Kidney (tissue), 14 donors: ENCODE measurements around the gene ZNF330. TPM values are rescaled to one million over a fixed set of nuclear protein-coding genes. Genes with fewer than 3 reads are reported as not detected.

Experiments used
- DNase-seq, 5 donors: peaks; one replicate each; pipeline ENCODE4 v3.0.0-alpha.2; 2013 to 2020
- FAIRE-seq: peaks from 2 replicates; lab custom pipeline; 2012; peaks lifted over from hg19 to GRCh38; lab: Jason Lieb, UNC
- H3K27ac ChIP-seq, 2 donors: one replicate each; pipeline ENCODE4 v1.7.0; 2013; ENCODE audit warnings: low read depth in 2 of 2, low read length in 2 of 2, inconsistent platforms in 1 of 2
- H3K27me3 ChIP-seq: one replicate; pipeline ENCODE4 v1.7.1; 2013; ENCODE audit warnings: low read length, inconsistent platforms; ENCODE audit not compliant: control insufficient read depth, insufficient read depth
- H3K36me3 ChIP-seq, 3 donors: one replicate each; pipeline versions ENCODE4 v1.7.0 to v1.7.1; 2013; ENCODE audit warnings: low read length in 3 of 3, control low read depth in 1 of 3, inconsistent platforms in 1 of 3; ENCODE audit not compliant: insufficient read depth in 3 of 3, control insufficient read depth in 2 of 3
- H3K4me1 ChIP-seq, 3 donors: one replicate each; pipeline versions ENCODE4 v1.7.0 to v1.7.1; 2013; ENCODE audit warnings: low read length in 3 of 3, inconsistent platforms in 1 of 3, low read depth in 1 of 3; ENCODE audit not compliant: control insufficient read depth in 2 of 3, insufficient read depth in 2 of 3
- H3K4me3 ChIP-seq, 3 donors: one replicate each; pipeline versions ENCODE4 v1.7.0 to v1.8.1; 2013; ENCODE audit warnings: low read length in 3 of 3, control low read depth in 1 of 3, inconsistent platforms in 1 of 3
- H3K9ac ChIP-seq, 3 donors: one replicate each; pipeline versions ENCODE4 v1.7.0 to v1.7.1; 2013; ENCODE audit warnings: low read length in 3 of 3, control low read depth in 1 of 3, inconsistent platforms in 1 of 3
- H3K9me3 ChIP-seq, 3 donors: one replicate each; pipeline versions ENCODE4 v1.7.0 to v1.7.1; 2013; ENCODE audit warnings: low read length in 3 of 3, control low read depth in 1 of 3, inconsistent platforms in 1 of 3; ENCODE audit not compliant: control insufficient read depth in 2 of 3, insufficient read depth in 1 of 3
- intact Hi-C: fragments of 100-400 bp; cut with DNase I; formaldehyde crosslinking; loops from one replicate; pipeline ENCODE4 v1.11.1; 2022
- polyA plus RNA-seq: library from polyadenylated mRNA; stranded (reverse); fragments of 350-450 nt; fragmentation: Illumina TruSeq; extraction: RNeasy Lipid Tissue Mini Kit (QIAGEN cat#74804); gene quantifications from one replicate; pipeline ENCODE4 v1.2.3, GENCODE V29; 2014; ENCODE audit warnings: low read depth, low replicate concordance; ENCODE audit not compliant: insufficient read depth
- total RNA-seq: library from RNA; stranded (reverse); fragmentation: NEBNext Ultra II Directional; extraction: Animal tissue kit (Norgen Biotek cat#: 25700); gene quantifications from one replicate; pipeline ENCODE4 v1.2.1, GENCODE V29; 2021
- TF ChIP-seq, protein P1 (sequence below): IDR thresholded peaks from 3 replicates; pipeline ENCODE4 v1.5.1; 2012; ENCODE audit warnings: mild to moderate bottlenecking, moderate library complexity, borderline replicate concordance; ENCODE audit not compliant: insufficient read depth; ENCODE audit errors: extremely low read depth
- donor health status: control.
- donor health status: control.
- donor health status: control.
- donor health status: control.
- donor health status: control.
- donor health status: DM: yes; HTN: yes; CAD: no.
- donor health status: Normal renal cell carcinoma (clear cell type).

The ZNF330 gene
- total and polyA plus RNA-seq, 2 donors from 2014 or later, result 29.5 to 32.1 TPM

DNA sequence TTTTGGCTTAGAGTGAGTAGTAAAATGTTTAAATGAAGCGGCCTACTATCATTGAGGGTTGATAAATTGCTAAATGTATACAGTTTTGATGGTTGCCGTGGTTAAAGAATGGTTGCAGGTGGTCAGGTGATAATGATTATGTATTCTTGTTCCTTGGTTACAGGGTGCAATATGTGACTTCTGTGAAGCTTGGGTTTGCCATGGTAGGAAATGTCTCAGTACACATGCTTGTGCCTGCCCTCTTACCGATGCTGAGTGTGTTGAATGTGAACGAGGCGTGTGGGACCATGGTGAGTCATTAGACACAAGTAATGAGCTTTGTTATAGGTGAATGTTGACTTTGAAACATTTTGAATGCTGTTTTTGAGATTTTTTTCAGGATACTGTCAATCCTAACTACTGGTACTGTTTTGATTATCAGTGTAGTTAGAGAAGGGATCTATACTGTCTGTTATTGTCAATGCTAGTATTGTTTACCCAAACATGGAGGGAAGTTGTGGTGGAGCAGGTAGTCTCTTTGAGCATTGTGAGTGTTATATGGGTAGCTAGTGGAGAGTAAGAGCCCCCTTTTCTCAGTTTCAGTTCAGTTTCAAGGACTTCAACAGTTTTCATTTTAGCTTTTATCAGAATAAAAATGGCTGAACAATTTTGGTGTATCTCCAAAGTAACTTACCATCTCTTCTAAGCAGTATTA lies 8.9 kb downstream of the ZNF330 start:
- FAIRE-seq (no peak), DNase-seq (no peak)
- no peaks in the 10 kb centered on the region for H3K9me3 ChIP-seq
- H3K27ac ChIP-seq, result no peak overlapping the region
- H3K4me3 ChIP-seq, result no peak overlapping the region
- H3K4me1 ChIP-seq, result no peaks in the 10 kb centered on the region
- intact Hi-C loops, result no loop called here
- no peak overlapping the region for H3K9ac ChIP-seq
- TF ChIP-seq, protein P1, sequence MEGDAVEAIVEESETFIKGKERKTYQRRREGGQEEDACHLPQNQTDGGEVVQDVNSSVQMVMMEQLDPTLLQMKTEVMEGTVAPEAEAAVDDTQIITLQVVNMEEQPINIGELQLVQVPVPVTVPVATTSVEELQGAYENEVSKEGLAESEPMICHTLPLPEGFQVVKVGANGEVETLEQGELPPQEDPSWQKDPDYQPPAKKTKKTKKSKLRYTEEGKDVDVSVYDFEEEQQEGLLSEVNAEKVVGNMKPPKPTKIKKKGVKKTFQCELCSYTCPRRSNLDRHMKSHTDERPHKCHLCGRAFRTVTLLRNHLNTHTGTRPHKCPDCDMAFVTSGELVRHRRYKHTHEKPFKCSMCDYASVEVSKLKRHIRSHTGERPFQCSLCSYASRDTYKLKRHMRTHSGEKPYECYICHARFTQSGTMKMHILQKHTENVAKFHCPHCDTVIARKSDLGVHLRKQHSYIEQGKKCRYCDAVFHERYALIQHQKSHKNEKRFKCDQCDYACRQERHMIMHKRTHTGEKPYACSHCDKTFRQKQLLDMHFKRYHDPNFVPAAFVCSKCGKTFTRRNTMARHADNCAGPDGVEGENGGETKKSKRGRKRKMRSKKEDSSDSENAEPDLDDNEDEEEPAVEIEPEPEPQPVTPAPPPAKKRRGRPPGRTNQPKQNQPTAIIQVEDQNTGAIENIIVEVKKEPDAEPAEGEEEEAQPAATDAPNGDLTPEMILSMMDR, result no peak
- peaks cover 10 to 47% (median 20%) of the 10 kb centered on the region in 3 donors for H3K36me3 ChIP-seq
- no peaks in the 10 kb centered on the region for H3K27me3 ChIP-seq

DNA sequence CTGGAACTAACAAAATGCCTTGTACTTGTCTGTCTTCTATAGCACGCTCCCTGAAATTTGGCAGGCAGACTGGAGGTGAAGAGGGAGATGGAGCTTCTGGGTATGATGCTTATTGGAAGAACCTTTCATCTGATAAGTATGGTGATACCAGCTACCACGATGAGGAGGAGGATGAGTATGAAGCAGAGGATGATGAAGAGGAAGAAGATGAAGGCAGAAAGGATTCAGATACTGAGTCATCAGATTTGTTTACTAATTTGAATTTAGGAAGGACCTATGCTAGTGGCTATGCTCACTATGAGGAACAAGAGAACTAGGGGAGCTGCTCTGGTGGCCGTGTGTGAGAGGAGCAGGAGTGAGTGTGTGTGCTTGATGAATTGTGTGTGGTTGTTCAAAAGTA lies 13.0 kb downstream of the ZNF330 start:
- no peak overlapping the region for H3K4me3 ChIP-seq
- H3K27me3 ChIP-seq, result no peaks in the 10 kb centered on the region
- FAIRE-seq (no peak), DNase-seq (no peak)
- no peaks in the 10 kb centered on the region for H3K4me1 ChIP-seq
- no peak overlapping the region for H3K27ac ChIP-seq
- peaks cover 10 to 32% (median 24%) of the 10 kb centered on the region in 3 donors for H3K36me3 ChIP-seq
- H3K9me3 ChIP-seq, result no peaks in the 10 kb centered on the region
- H3K9ac ChIP-seq, result no peak overlapping the region
- intact Hi-C loops, result no loop called here
- TF ChIP-seq, protein P1, result no peak

DNA sequence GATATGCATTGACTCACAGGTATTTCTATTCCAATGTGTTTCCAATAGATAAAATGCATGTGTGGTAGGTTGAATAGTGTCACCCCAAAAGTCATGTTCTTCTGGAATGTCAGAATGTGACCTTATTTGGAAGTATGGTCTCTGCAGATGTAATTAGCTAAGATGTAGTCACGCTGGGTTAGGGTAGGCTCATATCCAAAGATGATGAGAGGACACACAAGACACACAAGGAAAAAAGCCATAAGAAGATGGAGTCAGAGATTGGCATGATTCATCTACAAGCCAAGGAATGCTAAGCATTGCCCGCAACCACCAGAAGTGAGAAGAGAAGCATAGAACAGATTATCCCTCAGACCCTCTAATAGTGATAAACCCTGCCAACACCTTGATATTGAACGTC lies 17.5 kb downstream of the ZNF330 start:
- no peak for FAIRE-seq
- no peak for DNase-seq
- Histone ChIP-seq H3K9ac (no peak overlapping the region), H3K4me1 (no peaks in the 10 kb centered on the region), H3K27ac (no peak overlapping the region), H3K4me3 (no peak overlapping the region), H3K36me3 (peaks cover 2 to 12% (median 9%) of the 10 kb centered on the region in 3 donors), H3K27me3 (no peaks in the 10 kb centered on the region), H3K9me3 (no peaks in the 10 kb centered on the region)
- intact Hi-C loops, result no loop called here
- TF ChIP-seq, protein P1, result no peak
